Activated CD4-positive, alpha-beta T cell treated with anti-CD3 and anti-CD28 coated beads, Interleukin-2, amount 50 U/mL, for 4 hours (primary cell): ENCODE measurements around the gene PKP1.

ENCODE experiments used
- DNase-seq, 2 experiments: peaks; one replicate each; pipeline ENCODE4 v3.0.0-alpha.2; 2020

The PKP1 gene

DNA sequence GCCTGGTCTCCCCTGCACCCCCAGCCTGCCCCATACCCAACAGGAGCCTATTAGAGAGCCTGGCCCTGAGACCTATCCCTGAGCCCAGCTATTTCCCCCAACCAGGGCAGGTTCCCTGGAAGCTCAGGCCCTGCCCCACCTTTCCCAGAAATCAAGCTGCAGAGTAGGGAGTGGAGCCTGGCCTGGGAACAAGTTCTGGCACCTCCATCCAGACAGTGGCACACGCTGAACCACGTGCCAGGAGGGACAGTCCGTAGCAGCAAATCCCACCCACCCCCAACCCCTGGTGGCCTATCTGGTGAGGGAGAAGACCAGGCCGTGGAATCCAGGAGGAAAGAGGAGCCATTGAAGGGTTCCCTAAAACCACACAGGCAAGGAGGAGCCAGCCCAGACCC is 71.6 kb downstream of the PKP1 start:
- DNase-seq = no peak

DNA sequence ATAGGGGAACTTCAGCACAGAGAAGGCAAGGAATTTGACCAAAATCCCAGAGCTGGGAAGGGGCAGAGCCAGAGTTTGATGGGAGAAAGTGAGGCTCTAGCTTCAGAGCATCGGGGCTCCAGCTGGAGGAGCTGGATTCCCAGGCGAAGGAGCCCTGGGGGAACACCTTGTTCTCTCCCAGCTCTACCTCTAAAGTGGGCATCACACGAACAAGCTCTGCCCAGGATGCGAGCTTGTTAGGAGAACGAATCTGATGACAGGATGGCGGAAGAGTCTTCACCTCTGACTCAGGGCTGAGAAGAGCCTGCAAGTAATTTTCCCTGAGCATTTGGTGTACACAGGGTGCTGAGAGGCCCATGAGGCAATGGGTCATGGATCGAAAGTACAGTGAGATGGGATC is 72.2 kb downstream of the PKP1 start:
- DNase-seq = no peak

DNA sequence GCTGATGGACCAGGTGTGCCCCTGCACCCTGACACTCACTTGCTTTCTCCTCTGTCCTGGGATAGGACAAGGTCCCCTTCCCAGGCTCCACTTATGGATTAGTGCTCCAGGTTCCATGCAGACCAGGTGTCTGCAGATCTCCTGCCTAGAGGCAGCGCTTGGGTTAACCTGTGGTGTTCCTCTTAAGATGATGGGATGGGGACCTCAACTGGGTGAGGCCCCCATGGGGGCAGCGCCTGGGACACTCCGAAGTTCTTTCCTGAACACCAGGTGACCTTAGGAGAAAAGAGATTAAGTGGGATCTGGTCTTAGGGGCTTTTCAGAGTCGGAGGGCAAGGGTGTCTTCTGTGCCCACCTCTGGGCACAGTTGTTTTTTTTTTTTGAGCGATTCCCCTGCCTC is 72.9 kb downstream of the PKP1 start:
- no peak for DNase-seq

DNA sequence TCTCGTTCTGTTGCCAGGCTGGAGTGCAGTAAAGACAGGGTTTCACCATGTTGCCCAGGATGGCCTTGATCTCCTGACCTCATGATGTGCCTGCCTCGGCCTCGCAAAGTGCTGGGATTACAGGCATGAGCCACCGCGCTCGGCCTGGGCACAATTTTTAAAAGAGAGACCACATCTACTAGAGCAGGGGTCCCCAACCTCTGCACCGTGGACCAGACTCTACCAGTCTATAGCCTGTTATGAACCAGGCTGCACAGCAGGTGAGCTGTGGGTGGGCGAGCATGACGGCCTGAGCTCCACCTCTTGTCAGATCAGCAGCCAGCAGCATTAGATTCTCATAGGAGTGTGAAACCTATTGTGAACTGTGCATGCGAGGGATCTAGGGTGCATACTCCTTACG is 73.4 kb downstream of the PKP1 start:
- DNase-seq = no peak

DNA sequence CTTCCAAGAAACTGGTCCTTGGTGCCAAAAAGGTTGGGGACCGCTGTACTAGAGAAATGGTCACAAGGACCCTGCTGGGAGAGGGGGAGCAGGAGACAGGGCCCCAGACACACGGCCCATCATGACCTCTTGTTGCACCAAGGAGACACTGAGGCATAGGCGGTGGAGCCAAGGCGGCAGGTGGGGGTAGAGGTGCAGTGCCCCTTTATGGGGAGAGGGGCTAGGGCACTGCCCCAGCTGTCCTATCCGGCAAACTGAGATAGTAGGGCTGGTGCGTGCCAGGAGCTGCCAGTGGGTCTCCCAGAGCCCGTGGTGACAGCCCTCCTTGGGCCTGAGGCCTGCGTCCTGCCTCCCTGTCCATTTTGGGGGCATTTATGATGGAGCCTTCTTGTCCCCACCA is 73.9 kb downstream of the PKP1 start:
- DNase-seq = no peak

DNA sequence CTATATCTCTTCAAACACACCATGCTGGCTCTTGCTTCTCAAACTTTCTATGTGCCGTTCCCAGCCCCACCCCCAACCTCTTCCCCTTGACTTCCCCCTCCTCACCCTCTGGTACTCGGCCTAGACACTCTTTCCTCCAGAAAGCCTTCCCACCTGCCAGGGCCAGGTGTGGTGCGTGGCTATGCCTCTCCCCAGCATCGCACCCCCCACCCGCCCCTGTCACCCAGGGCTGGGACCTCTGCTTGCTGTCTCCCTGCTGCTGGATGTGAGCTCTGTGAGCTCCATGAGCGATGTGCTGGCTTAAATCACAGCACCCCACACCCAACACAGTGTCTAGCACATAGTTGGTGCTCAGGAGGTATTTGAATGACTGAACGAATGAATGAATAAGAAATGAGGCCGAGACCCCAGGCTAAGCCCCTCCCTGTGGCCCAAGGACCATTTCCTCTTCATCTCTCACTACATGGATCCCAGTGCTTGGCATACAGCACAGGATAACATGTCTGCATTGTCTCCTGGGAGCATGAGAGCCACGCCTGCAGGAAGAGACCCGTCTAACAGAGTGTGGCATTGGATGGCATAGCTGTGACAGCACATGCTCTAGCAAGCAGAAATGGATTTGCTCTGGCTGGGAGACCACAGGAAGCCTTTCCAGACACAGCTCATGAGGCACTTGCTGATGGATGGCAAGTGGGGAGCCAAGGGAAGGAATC is 74.5 kb downstream of the PKP1 start:
- no peak for DNase-seq

DNA sequence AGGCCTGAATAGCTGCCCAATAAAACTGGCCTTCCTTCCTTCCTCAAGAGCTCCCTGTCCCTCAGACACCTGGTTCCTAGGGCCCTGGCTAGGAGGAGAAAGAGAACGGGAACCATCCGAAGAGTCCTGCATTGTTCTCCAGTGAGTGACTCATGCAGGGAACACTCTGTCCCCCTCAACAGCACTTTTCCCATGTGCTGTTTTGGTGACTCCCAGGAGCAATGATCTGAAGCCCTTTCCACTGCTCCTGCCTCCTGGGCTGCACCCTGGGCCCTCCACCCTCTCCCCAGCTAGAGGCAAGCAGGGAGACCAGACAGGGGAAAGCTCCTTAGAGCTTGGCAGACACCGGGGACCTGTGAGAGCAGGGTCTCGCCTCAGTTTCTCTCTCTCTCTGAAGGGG is 75.3 kb downstream of the PKP1 start:
- no peak for DNase-seq

DNA sequence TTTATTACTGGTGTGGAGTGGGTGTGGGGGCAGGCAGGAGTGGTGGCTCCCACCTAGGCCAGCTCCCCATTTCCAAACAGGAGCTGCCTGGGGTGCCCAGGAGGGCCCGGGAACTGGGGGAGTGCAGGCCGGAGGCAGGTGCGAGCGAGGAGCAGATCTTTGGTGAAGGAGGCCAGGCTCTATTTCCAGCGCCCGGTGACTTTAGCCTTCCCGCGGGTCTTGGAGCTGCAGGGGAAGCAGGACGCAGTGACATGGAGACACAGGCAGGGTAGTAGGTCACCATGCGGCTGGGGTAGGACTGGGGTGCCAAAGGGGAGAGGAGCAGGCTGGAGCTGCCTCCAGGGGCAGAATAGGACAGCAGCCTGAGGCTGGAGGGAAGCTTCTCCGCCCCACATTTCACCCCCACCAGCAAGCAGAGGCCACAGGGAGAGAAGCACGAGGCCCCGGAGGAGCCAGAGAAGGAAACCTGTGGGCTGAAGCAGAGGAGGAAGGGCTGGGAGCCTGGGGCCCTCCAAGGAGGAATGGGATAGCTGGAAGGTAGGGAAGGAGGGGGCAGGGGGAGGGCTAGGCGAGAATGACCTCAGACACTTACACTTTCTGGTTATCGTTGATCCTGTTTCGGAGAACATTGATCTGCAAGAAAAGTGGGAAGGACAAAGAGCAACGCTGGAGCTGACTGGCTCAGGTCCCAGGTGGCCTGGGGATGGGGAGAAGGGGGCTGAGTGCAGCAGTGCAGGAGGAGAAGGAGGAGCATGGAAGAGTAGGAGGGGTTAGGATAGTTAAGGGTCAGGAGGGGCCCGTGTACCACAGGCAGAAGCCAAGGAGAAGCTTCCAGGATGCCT is 75.9 kb downstream of the PKP1 start:
- no peak for DNase-seq

DNA sequence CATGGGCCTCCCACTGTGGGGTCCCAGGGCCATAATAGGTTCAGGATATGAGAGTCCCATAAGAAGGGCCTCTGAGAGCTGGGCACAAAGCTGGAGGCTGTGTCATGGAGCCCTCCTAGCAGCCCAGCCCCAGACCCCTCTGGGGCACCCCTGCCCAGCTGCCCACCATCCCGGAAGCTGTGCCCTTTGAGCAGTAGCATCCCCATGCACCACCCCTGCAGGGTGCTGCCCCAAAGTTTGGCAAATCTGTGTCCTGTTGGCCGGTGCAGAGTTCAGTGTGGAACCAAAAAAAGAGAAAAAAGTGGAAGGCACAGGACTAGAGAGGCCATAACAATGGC is 76.5 kb downstream of the PKP1 start:
- no peak for DNase-seq

DNA sequence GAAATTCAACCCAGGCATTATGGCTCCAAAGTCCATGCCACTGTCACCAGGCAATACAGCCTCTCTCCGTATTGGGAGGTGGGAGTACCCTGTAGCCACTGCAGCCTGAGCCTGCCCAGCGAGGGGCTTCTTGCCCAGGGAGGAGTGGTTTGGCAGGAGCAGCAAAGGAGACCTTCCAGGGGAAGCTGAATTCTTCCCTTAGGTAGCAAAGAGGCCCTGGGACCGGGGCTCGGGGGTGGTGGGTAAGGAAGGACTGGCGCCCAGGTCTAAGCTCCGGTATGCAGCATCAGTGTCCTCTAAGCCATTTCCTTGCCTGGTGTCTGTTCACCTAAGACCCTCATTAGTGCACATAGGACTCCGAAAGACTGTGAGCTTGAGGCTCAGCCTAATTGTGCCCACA is 77.2 kb downstream of the PKP1 start:
- DNase-seq = no peak

DNA sequence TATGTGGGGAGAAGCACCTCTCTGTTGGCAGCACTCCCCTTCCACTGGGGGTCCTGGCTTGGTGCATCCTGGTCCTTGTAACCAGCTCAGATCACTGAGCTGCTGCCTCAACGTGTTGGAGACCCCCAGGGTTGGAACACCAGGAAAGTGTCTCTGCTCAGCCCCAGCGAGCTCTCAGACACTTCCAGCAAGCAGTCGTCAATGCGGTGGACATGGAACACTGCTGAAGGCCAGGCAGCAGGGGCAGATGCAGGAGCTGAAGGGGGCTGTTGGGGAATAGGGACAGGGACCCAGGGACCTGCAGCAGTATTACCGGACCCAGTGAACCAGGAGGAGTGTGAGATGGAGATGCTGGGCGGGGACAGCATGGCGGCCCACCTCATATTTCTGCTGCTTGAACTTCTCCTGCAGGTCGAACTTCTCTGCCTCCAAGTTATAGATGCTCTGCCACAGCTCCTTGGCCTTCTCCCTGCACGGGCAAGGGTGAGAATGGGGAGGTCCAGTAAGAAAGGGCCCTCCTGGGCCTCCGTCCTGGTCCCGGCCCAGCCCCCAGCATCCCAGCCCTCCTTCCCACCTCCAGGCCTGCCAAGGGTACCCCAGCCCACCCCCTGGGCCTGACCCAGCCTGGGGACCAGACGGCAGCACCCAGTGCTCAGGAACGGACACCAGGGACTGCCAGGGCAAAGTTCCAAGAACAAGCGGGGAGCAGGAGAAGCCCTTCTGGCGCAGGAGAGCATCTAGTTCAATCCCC is 77.8 kb downstream of the PKP1 start:
- DNase-seq = no peak

DNA sequence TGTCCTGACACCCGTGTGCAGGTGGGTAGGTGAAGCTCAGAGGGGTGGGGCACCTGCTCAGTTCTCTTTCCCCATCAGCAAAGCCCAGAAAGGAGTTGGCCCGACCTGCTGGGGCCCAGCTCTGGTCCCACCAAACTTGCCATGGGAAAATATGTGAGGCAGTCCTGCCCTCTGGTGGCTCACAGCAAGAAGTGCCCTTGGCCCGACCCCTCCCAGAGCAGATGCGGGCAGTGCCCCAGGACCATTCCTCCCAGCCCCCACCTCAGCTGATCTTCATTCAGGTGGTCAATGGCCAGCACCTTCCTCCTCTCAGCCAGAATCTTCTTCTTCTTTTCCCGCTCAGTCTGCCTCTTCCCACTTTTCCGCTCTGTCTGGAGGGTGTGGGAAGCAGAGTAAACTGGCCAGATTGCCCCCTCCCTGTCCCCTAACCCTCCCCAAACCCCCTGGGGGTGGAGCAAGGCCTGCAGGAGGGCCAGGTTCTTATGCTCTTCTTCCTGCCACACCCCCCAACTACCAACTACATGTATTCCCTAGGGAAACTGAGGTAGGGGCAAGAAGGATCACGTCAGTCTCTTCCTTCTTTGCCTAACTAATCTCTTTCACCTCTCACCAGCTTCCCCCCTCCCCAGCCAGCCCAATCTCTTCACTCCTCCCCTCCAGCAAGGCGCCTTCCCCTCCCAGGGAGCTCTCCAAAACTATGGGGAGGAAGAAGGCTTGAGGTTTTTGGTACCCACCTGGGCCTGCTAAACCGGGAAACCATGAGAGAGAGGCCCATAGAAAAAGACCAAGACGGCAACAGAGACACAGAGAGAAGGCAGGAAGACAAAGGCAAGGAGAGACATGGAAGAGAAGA is 78.6 kb downstream of the PKP1 start:
- no peak for DNase-seq

DNA sequence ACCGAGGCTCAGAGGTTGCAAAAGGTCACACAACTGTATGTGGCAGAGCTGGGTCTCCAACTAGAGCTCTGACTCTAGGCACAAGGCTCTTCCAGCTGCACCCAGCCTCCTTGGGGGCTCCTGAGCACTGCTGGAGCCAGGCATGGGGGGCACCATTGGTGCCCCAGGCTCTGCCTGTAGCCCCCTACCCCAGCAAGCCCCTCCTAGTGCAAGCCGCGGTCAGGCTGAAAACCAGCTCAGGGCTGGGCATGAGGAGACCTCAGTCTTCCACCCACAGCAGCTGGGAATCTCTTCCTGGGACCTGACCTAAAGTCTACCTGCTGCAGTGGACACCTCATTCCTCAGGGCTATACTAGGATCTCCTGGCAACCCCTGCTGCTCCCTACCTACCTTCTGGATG is 79.6 kb downstream of the PKP1 start:
- no peak for DNase-seq

DNA sequence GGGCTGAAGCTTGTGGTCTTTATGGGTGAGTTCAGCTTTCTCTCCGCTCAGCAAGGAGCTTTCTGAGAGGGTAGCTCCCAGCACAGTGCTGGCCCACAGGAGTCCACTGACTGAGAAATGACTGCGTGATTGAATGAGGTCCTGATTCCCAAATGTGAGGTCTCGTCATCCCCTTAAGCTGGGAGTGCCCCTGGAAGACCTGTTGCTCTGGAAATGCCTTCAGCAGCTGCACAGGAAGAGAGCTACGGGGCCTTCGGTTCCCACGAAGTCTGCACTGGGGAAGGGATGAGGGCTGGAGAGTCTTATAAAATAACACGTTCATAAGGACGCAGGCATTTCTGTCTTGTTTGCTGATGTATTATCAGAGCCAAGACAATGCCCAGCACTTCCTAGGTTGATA is 80.2 kb downstream of the PKP1 start:
- no peak for DNase-seq

DNA sequence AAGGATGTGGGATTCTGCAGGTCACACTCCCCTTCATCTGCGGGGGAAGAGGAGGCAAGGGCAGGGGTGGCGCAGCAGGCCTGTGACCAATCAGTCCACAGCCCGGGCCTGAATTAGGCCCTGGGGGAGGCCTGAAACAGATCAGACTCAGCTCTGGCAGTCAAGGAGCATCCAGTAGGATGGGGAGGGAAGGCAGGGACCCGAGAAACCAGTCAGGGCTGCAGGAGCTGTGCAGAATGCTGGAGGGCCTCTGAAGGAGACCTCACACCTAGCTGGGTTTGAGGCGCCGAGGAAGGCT is 81.5 kb downstream of the PKP1 start:
- no peak for DNase-seq

DNA sequence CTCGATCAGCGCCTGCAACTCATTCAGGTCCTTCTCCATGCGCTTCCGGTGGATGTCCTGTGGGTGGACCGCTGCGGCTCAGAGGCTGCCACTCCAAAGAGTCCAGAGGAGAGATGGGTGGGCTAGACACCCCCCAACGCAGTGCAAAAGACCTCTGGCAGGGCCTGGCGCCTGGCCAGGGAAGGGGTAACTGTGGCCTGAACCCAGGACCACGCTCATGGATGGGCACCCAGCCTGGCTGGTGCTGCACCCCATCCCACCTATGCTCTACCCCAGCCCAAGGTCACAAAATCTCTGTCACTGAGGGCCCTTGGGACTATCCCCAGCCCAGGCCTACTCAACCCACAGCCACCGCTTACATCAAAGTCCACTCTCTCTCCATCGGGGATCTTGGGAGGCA is 81.9 kb downstream of the PKP1 start:
- DNase-seq = no peak

DNA sequence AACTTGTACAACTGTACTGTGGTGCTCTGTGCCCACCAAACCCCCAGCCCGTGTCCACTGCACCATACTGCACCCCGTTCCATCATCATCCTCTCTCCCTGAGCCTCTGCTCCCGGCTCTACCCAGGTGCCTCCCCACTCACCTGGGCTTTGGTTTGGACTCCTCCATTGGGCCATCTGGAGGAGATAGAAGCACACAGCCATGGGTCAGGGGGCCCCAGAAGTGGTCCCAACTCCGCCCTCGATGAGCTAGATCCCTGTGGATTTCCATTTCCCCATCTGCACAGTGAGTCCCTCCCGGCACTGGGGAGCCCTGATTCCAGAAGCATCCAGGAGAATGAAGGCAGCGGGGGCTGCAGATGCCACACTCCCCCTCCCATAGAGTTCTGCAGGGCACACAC is 83.4 kb downstream of the PKP1 start:
- DNase-seq = no peak

DNA sequence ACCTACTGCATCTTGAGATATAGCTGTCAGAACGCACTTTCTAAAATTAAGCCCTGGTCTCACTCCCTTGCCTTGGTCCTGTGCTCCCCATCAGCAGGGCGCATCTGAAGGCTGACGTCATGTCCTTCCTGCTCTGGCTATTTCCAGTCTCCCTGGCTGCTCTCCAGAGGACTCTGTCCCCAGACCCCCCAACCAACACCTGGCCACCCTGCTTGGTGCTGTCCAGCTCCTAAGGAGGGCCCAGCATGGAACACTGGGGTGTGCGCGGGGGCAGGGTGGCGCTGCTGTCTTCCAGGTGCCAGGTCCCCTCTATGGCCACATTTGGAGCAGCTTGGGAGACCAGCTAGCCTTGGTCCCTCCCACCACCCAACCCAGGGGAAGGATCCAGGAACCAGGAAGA is 85.9 kb downstream of the PKP1 start:
- no peak for DNase-seq

DNA sequence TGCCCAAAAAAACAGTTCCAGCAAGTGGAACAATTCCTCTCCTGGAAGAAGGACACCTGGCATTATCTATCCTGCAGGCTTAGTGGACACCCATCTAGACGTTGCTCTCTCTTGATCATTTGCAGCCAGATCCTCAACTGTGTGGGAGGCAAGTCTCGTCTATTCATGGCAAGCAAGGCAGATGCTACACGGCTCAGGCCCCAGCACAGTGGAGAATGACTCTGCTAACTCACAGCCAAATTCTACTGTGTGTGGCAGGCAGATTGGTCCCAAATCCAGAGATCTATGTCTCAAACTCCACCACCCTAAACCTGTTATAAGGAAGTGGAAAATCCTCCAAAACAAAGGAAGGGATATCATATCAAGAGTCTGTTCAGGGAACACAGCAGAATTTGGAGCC is 87.2 kb downstream of the PKP1 start:
- DNase-seq = no peak

DNA sequence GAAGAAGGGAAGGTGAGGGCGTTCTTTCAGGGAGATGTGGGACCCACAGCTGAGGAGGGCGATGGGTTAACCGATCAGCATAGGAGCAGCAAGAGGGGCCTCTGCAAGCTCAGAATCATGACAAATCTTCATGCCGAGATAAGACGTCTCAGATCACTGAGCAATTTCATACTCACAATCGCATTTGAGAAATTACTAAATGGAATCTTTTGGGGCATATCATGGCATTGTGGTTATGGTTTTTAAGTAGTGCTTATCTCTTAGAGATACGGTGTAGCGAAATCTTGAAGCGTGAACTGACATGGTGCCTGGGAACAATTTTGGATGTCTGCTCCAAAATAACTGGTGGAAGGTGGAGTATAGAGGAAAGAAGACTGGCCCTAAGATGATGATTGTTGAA is 88.0 kb downstream of the PKP1 start:
- no peak for DNase-seq

DNA sequence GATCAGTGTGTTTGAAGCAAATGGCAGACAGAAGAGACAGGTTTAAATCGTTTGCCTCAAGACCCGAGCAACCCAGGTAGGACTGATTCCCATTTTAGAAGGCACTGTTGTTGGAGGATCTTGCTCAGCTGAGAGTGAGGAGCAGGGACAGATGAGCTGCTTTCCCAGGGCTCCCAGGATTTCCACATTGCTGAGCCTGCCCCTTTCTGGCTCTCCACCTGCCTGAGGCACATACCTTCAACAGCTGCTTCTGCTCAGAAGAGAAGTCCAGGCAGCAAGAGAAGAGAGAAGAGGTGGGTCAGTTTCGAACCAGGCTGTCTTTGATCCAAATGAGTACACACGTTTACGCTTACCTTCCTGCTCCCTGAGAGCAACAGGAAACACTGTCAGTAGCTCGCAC is 88.5 kb downstream of the PKP1 start:
- DNase-seq = no peak

DNA sequence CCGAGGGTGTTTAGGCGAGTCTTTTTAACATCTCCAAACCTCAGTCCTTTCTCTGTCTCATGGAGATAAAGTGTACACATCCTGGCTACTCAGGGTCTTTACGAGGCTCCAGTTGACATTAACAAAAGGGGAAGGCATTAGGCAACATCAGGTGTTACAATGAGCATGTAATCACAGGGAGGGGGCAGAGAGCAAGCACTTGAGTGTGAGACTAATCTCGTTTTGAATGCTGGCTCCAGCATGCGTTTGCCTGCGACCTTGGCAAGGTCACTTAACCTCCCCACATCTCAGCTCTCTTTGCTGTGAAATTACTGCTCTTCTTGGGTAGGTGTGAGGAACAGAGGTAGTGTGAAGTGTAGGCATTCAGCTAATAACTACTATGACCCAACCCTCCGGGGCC is 91.1 kb downstream of the PKP1 start:
- DNase-seq = no peak

DNA sequence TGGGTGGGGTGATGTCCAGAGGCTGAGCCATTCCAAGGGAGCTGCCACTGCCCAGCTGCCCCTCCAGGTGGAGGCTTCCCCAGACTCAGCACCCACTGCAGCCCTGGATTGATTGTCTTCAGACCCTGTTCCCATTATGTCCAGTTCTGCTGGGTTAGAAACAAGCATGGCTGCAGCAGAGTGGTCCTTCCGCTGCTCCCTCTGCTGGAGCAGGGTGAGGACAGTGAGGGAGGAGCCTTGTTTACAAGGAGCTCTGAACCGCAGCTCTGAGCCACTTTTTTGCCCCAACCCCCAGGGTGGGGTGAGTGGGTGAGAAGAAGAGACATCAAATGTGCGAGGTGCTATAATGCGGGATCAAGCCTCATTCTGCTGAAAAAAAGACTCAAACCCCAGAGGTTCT is 91.9 kb downstream of the PKP1 start:
- no peak for DNase-seq

DNA sequence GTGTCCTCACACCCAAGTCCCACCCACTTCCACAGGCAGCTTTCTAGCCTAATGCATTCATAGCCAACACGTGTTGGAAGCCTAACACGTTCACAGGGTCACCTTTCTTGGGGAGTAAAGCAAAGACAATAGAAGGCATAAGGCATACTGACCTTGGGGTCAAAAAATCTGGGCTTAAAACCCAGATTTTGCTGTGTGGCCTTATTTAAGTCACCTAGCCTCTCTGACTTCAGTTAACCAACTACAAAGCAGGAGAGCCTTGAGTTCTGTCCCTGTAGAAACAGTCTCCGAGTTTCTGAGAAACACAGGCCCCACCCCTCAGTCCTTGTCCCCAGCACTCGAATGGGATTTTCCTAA is 92.8 kb downstream of the PKP1 start:
- no peak for DNase-seq
